Measurements from ENCODE around the gene GLYATL1B. TPM values are rescaled to one million over a fixed set of nuclear protein-coding genes. Genes with fewer than 3 reads are reported as not detected.

GLYATL1B gene
- total and polyA plus RNA-seq, 2 of the 4 experiments (the other 2 are of a cell fraction) = not detected

- Histone ChIP-seq H2AK9ac (replicated peaks; ENCODE audit: low read depth, low read length, poor library complexity) (no peak overlapping the region), H3K18ac (ENCODE audit: low read depth, low read length) (no peak overlapping the region), H3K56ac (ENCODE audit: extremely low read depth, insufficient read depth, low read length) (no peak overlapping the region), H3K9me1 (ENCODE audit: insufficient read depth, low read length) (no peaks in the 10 kb centered on the region), H4K91ac (ENCODE audit: insufficient read depth, low read depth, low read length) (no peak overlapping the region), H3K36me3 (ENCODE audit: control insufficient read depth, insufficient read depth, low read length) (peaks cover 6% of the 10 kb centered on the region; the same call in 1 of the 2 replicates), H3K4ac (ENCODE audit: low read depth, low read length) (no peak overlapping the region), H2AFZ (replicated peaks; ENCODE audit: low read length, poor library complexity) (no peak overlapping the region), H2BK120ac (ENCODE audit: low read depth, low read length) (no peak overlapping the region), H3K9me3 (ENCODE audit: control insufficient read depth, insufficient read depth, low read length) (peaks cover 12% of the 10 kb centered on the region), H4K20me1 (ENCODE audit: insufficient read depth, low read length) (no peaks in the 10 kb centered on the region), H2BK15ac (ENCODE audit: low read depth, low read length) (no peak overlapping the region), H4K8ac (ENCODE audit: low read depth in 2 of 2, low read length in 2 of 2) (no peak overlapping the region), H4K5ac (ENCODE audit: low read depth, low read length) (no peak overlapping the region), H3K14ac (replicated peaks; ENCODE audit: low read depth, low read length) (no peak overlapping the region), H2AK5ac (ENCODE audit: low read depth, low read length) (no peak overlapping the region), H2BK20ac (ENCODE audit: low read depth, low read length) (no peak overlapping the region), H2BK5ac (ENCODE audit: low read depth, low read length, poor library complexity, severe bottlenecking) (no peak overlapping the region), H3K27me3 (ENCODE audit: control insufficient read depth, insufficient read depth, low read length) (no peaks in the 10 kb centered on the region), H3K27ac (ENCODE audit: insufficient read depth, low read length) (no peak overlapping the region), H3K79me1 (ENCODE audit: low read depth in 1 of 2, low read length in 2 of 2) (peaks cover 0 to 2% of the 10 kb centered on the region in 2 experiments; a peak in 2 of 4 replicates), H3K4me1 (ENCODE audit: control insufficient read depth, insufficient read depth, low read length) (no peaks in the 10 kb centered on the region), H3K4me2 (ENCODE audit: low read depth, low read length) (no peak overlapping the region), H3K4me3 (ENCODE audit: insufficient read depth, low read depth, low read length) (no peak overlapping the region), H3K9ac (ENCODE audit: low read depth, low read length) (no peak overlapping the region), H3K23ac (ENCODE audit: low read depth, low read length) (no peak overlapping the region)
- no peak for ATAC-seq (ENCODE audit: low read depth)
- intact Hi-C loops (cut with micrococcal nuclease) (no loop called here), in situ Hi-C loops (cut with MboI; ENCODE audit: low sequenced_read_pairs) (no loop called here), dilution Hi-C loops (cut with HindIII; ENCODE audit: low sequenced_read_pairs, unreplicated experiment) (no loop called here)
- WGBS, 2 experiments (ENCODE audit: extremely low coverage in 2 of 2, insufficient read length in 1 of 2) = no CpG with 5 or more reads among the region's 2 CpGs
- TF ChIP-seq USF2 (IDR thresholded peaks at IDR 0.05; ENCODE audit: low read depth, low read length) (no peak), SMC3 (IDR thresholded peaks at IDR 0.05; ENCODE audit: low read depth, low read length) (no peak), NFE2L2 (IDR thresholded peaks at IDR 0.05; ENCODE audit: low read depth, low read length) (no peak), POLR2A (IDR thresholded peaks at IDR 0.05; ENCODE audit: low read depth, low read length) (no peak), RFX5 (IDR thresholded peaks at IDR 0.05; ENCODE audit: low read depth, low read length) (no peak), RCOR1 (IDR thresholded peaks at IDR 0.05; ENCODE audit: insufficient replicate concordance, low read length) (no peak), MAZ (IDR thresholded peaks at IDR 0.05; ENCODE audit: borderline replicate concordance, low read depth, low read length) (no peak), MXI1 (IDR thresholded peaks at IDR 0.05; ENCODE audit: borderline replicate concordance, low read depth, low read length) (no peak), RAD21 (IDR thresholded peaks at IDR 0.05; ENCODE audit: low read length) (no peak), ELK1 (IDR thresholded peaks at IDR 0.05; ENCODE audit: borderline replicate concordance, low read depth, low read length) (no peak), MAFK (IDR thresholded peaks at IDR 0.05; ENCODE audit: low read depth, low read length) (no peak), CTCF (conservative IDR thresholded peaks at IDR 0.05; ENCODE audit: low read depth, low read length) (no peak), CHD1 (IDR thresholded peaks at IDR 0.05; ENCODE audit: low read depth, low read length) (no peak), CEBPB (IDR thresholded peaks at IDR 0.05; ENCODE audit: low read depth, low read length) (no peak), BHLHE40 (IDR thresholded peaks at IDR 0.05; ENCODE audit: low read depth, low read length) (no peak), FOS (IDR thresholded peaks at IDR 0.05; ENCODE audit: low read depth, low read length) (no peak)
- POLR2A ChIA-PET (ENCODE audit: unreplicated experiment) = no interaction called here
- CTCF ChIA-PET = no interaction called here
- no TSS peak for BruUV-seq (replicated peaks)
- no peak for DNase-seq
Observed at GRCh38 chr11:59117774-59118173, 31.7 kb downstream of the GLYATL1B start.

Measured in IMR-90 (cell line).